Measurements from ENCODE around the gene LMNB1.

DNA sequence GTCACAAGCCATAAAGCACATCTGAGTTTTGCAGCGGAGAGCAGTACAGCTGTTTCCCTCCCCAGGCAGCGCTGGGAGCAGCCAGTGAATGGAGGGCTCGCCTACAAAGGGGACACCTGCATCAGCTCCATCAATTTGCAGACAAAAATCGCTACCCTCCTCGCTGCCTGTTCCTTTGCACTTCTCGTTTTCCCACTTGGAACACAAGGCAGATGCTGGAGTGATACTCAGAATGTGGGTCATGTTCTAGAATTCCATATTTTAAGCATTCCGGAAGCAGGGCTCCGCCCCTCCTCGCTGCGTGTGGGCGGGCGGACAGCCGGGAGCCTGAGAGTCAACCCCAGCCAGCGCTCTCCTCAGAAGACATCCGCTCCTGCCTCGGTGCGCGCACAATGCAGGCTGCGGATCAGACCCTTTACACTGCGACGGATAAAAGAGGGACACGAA, 92.1 kb downstream of the LMNB1 start:
- no peak for TF ChIP-seq EZH2phosphoT487 (IDR thresholded peaks at IDR 0.05; ENCODE audit: unreplicated experiment)
- TF ChIP-seq, protein P1, sequence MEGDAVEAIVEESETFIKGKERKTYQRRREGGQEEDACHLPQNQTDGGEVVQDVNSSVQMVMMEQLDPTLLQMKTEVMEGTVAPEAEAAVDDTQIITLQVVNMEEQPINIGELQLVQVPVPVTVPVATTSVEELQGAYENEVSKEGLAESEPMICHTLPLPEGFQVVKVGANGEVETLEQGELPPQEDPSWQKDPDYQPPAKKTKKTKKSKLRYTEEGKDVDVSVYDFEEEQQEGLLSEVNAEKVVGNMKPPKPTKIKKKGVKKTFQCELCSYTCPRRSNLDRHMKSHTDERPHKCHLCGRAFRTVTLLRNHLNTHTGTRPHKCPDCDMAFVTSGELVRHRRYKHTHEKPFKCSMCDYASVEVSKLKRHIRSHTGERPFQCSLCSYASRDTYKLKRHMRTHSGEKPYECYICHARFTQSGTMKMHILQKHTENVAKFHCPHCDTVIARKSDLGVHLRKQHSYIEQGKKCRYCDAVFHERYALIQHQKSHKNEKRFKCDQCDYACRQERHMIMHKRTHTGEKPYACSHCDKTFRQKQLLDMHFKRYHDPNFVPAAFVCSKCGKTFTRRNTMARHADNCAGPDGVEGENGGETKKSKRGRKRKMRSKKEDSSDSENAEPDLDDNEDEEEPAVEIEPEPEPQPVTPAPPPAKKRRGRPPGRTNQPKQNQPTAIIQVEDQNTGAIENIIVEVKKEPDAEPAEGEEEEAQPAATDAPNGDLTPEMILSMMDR (conservative IDR thresholded peaks at IDR 0.05; ENCODE audit: low read depth in 2 of 2) = no peak

Data from GM23338 (cell line).